H9 (cell line): ENCODE data around the gene CXCL13. TPM values are rescaled to one million over a fixed set of nuclear protein-coding genes. Genes with fewer than 3 reads are reported as not detected.

Experiments used
- DNase-seq: peaks from one replicate; pipeline ENCODE4 v3.0.0-alpha.2; 2017
- H2AFZ ChIP-seq: one replicate; pipeline ENCODE4 v1.6.1; 2013; ENCODE audit warnings: mild to moderate bottlenecking, low read length, control low read depth, moderate library complexity
- H2AK5ac ChIP-seq: 2 replicates; pipeline ENCODE4 v1.6.1; 2013; ENCODE audit warnings: low read length, control low read depth, mixed read lengths; ENCODE audit not compliant: insufficient read length
- H2BK120ac ChIP-seq: one replicate; pipeline ENCODE4 v1.6.1; 2013; ENCODE audit warnings: low read depth, mild to moderate bottlenecking, low read length, control low read depth, inconsistent platforms; ENCODE audit not compliant: poor library complexity, severe bottlenecking
- H2BK12ac ChIP-seq: 2 replicates; pipeline ENCODE4 v1.6.1; 2013; ENCODE audit warnings: low read length, control low read depth, mixed read lengths, low read depth; ENCODE audit not compliant: insufficient read length
- H2BK15ac ChIP-seq: 2 replicates; pipeline ENCODE4 v1.6.1; 2013; ENCODE audit warnings: low read depth, low read length, control low read depth
- H2BK20ac ChIP-seq: one replicate; pipeline ENCODE4 v1.6.1; 2013; ENCODE audit warnings: low read depth, mild to moderate bottlenecking, low read length, control low read depth, inconsistent platforms; ENCODE audit not compliant: poor library complexity, severe bottlenecking
- H2BK5ac ChIP-seq: 2 replicates; pipeline ENCODE4 v1.6.1; 2013; ENCODE audit warnings: low read length, control low read depth, mixed read lengths; ENCODE audit not compliant: insufficient read length
- H3K14ac ChIP-seq: 2 replicates; pipeline ENCODE4 v1.6.1; 2013; ENCODE audit warnings: low read length, control low read depth; ENCODE audit not compliant: insufficient read depth
- H3K18ac ChIP-seq: 2 replicates; pipeline ENCODE4 v1.6.1; 2013; ENCODE audit warnings: low read depth, mild to moderate bottlenecking, mixed read lengths, low read length, control low read depth; ENCODE audit not compliant: insufficient read length
- H3K23ac ChIP-seq: 2 replicates; pipeline ENCODE4 v1.6.1; 2013; ENCODE audit warnings: low read length, control low read depth, mixed read lengths, low read depth; ENCODE audit not compliant: insufficient read length
- H3K23me2 ChIP-seq: 2 replicates; pipeline ENCODE4 v1.6.1; 2013; ENCODE audit warnings: low read depth, mild to moderate bottlenecking, mixed read lengths, low read length, control low read depth; ENCODE audit not compliant: insufficient read length, poor library complexity, severe bottlenecking
- H3K27ac ChIP-seq: 2 replicates; pipeline ENCODE4 v1.5.1; 2013; ENCODE audit warnings: low read length, control low read depth, mixed read lengths, low read depth; ENCODE audit not compliant: insufficient read length
- H3K27me3 ChIP-seq: 2 replicates; pipeline ENCODE4 v1.6.1; 2013; ENCODE audit warnings: low read length, control low read depth, inconsistent platforms; ENCODE audit not compliant: insufficient read depth
- H3K4ac ChIP-seq: 2 replicates; pipeline ENCODE4 v1.6.1; 2013; ENCODE audit warnings: low read depth, mild to moderate bottlenecking, control low read depth, inconsistent platforms, low read length, moderate library complexity
- H3K4me1 ChIP-seq: 2 replicates; pipeline ENCODE4 v1.6.1; 2013; ENCODE audit warnings: low read length, control low read depth, inconsistent platforms; ENCODE audit not compliant: insufficient read depth
- H3K4me2 ChIP-seq: 2 replicates; pipeline ENCODE4 v1.6.1; 2013; ENCODE audit warnings: low read length, control low read depth, mixed read lengths; ENCODE audit not compliant: insufficient read length, insufficient read depth
- H3K56ac ChIP-seq: 2 replicates; pipeline ENCODE4 v1.6.1; 2013; ENCODE audit warnings: low read depth, mild to moderate bottlenecking, mixed read lengths, low read length, control low read depth; ENCODE audit not compliant: insufficient read length
- H3K79me1 ChIP-seq: 2 replicates; pipeline ENCODE4 v1.6.1; 2013; ENCODE audit warnings: low read depth, mild to moderate bottlenecking, moderate library complexity, low read length, control low read depth, inconsistent platforms; ENCODE audit not compliant: insufficient read depth, poor library complexity, severe bottlenecking
- H3K79me2 ChIP-seq: 2 replicates; pipeline ENCODE4 v1.6.1; 2013; ENCODE audit warnings: low read length, control low read depth, inconsistent platforms; ENCODE audit not compliant: insufficient read depth
- H3K9ac ChIP-seq: 2 replicates; pipeline ENCODE4 v1.6.1; 2013; ENCODE audit warnings: low read length, control low read depth, mixed read lengths; ENCODE audit not compliant: insufficient read length; ENCODE audit errors: extremely low read depth
- H3K9me3 ChIP-seq: one replicate; pipeline ENCODE4 v1.6.1; 2013; ENCODE audit warnings: low read depth, low read length, inconsistent platforms; ENCODE audit not compliant: control insufficient read depth
- H3T11ph ChIP-seq: one replicate; pipeline ENCODE4 v1.6.1; 2013; ENCODE audit warnings: mild to moderate bottlenecking, low read length, control low read depth, inconsistent platforms
- H4K20me1 ChIP-seq: one replicate; pipeline ENCODE4 v1.6.1; 2013; ENCODE audit not compliant: control insufficient read depth, insufficient read length, insufficient read depth
- H4K5ac ChIP-seq: 2 replicates; pipeline ENCODE4 v1.6.1; 2013; ENCODE audit warnings: low read depth, mild to moderate bottlenecking, mixed read lengths, low read length, control low read depth; ENCODE audit not compliant: insufficient read length
- H4K8ac ChIP-seq: replicated peaks from 2 replicates; pipeline ENCODE4 v1.6.1; 2013; ENCODE audit warnings: low read length, control low read depth, mixed read lengths, low read depth; ENCODE audit not compliant: insufficient read length
- H4K91ac ChIP-seq: 2 replicates; pipeline ENCODE4 v1.6.1; 2013; ENCODE audit warnings: low read depth, mild to moderate bottlenecking, moderate library complexity, mixed read lengths, low read length, control low read depth; ENCODE audit not compliant: insufficient read length
- H3K27ac Mint-ChIP-seq, 3 experiments: 2 replicates in 2 of 3; 3 replicates in 1 of 3; pipeline ENCODE4 v1.8.0; 2020 to 2021; ENCODE audit warnings: mixed read lengths in 3 of 3, mild to moderate bottlenecking in 1 of 3, moderate library complexity in 1 of 3
- H3K27me3 Mint-ChIP-seq: 2 replicates; pipeline ENCODE4 v1.8.0; 2021; ENCODE audit warnings: low read depth, mild to moderate bottlenecking, moderate library complexity, mixed read lengths
- H3K36me3 Mint-ChIP-seq, 3 experiments: 2 replicates in 2 of 3; 3 replicates in 1 of 3; pipeline ENCODE4 v1.8.0; 2020 to 2021; ENCODE audit warnings: low read depth in 3 of 3, mixed read lengths in 3 of 3; ENCODE audit not compliant: insufficient read depth in 1 of 3
- H3K4me1 Mint-ChIP-seq, 2 experiments: 2 replicates each; pipeline ENCODE4 v1.8.0; 2020; ENCODE audit warnings: mixed read lengths in 2 of 2
- H3K4me3 Mint-ChIP-seq, 2 experiments: 2 replicates in 1 of 2; 3 replicates in 1 of 2; pipeline ENCODE4 v1.8.0; 2020 to 2021; ENCODE audit warnings: mild to moderate bottlenecking in 2 of 2, mixed read lengths in 2 of 2, moderate library complexity in 1 of 2
- H3K9me3 Mint-ChIP-seq, 2 experiments: 2 replicates in 1 of 2; 3 replicates in 1 of 2; pipeline ENCODE4 v1.8.0; 2020; ENCODE audit warnings: mild to moderate bottlenecking in 2 of 2, mixed read lengths in 2 of 2, moderate library complexity in 1 of 2
- WGBS: extraction: QIAGEN DNeasy Blood & Tissue Kit; methylation state at CpG from one replicate; pipeline ENCODE4 v1.1.7; 2013; ENCODE audit warnings: missing lambda C conversion rate, low lambda C conversion rate, mixed read lengths; ENCODE audit not compliant: insufficient read length; ENCODE audit errors: extremely low coverage; 5-methylcytosine and 5-hydroxymethylcytosine counted together
- total RNA-seq: library from RNA; stranded (reverse); gene quantifications from 2 replicates; pipeline ENCODE4 v1.2.1, GENCODE V29; 2021
- TF ChIP-seq, protein P1 (sequence below): fragments of 200-600 bp; sonication (generic); conservative IDR thresholded peaks from 3 replicates; pipeline ENCODE4 v1.8.0; 2021; ENCODE audit warnings: antibody characterized with exemption, mild to moderate bottlenecking

CXCL13 gene
- total RNA-seq, 1 experiment from 2014 or later, result not detected

GRCh38 chr4:77650787-77651186 lies 45.2 kb downstream of the CXCL13 start:
- Histone ChIP-seq H3K27me3 (no peaks in the 10 kb centered on the region), H4K20me1 (no peaks in the 10 kb centered on the region), H3K4me2 (no peak overlapping the region), H3K9me3 (no peaks in the 10 kb centered on the region), H2BK120ac (no peak overlapping the region), H3K56ac (no peak overlapping the region), H4K5ac (no peak overlapping the region), H3K79me1 (no peaks in the 10 kb centered on the region), H2BK5ac (no peak overlapping the region), H2BK12ac (no peak overlapping the region), H3K79me2 (no peaks in the 10 kb centered on the region), H4K91ac (no peak overlapping the region), H3T11ph (no peak overlapping the region), H2AFZ (no peak overlapping the region), H3K23ac (no peak overlapping the region), H4K8ac (no peak overlapping the region), H3K23me2 (no peaks in the 10 kb centered on the region), H2AK5ac (no peak overlapping the region), H3K18ac (no peak overlapping the region), H3K4me1 (no peaks in the 10 kb centered on the region), H3K4ac (no peak overlapping the region), H2BK15ac (no peak overlapping the region), H3K9ac (no peak overlapping the region), H3K27ac (no peak overlapping the region), H2BK20ac (no peak overlapping the region), H3K14ac (no peak overlapping the region)
- Mint-ChIP-seq H3K4me1 (peaks cover 20 to 22% of the 10 kb centered on the region in 2 experiments), H3K27me3 (no peaks in the 10 kb centered on the region; the same call in 1 of the 2 replicates), H3K36me3 (peaks cover 6 to 27% (median 9%) of the 10 kb centered on the region in 3 experiments), H3K27ac (no peak overlapping the region), H3K4me3 (no peak overlapping the region), H3K9me3 (peaks cover 15 to 21% of the 10 kb centered on the region in 2 experiments)
- DNase-seq, result no peak
- TF ChIP-seq, protein P1, sequence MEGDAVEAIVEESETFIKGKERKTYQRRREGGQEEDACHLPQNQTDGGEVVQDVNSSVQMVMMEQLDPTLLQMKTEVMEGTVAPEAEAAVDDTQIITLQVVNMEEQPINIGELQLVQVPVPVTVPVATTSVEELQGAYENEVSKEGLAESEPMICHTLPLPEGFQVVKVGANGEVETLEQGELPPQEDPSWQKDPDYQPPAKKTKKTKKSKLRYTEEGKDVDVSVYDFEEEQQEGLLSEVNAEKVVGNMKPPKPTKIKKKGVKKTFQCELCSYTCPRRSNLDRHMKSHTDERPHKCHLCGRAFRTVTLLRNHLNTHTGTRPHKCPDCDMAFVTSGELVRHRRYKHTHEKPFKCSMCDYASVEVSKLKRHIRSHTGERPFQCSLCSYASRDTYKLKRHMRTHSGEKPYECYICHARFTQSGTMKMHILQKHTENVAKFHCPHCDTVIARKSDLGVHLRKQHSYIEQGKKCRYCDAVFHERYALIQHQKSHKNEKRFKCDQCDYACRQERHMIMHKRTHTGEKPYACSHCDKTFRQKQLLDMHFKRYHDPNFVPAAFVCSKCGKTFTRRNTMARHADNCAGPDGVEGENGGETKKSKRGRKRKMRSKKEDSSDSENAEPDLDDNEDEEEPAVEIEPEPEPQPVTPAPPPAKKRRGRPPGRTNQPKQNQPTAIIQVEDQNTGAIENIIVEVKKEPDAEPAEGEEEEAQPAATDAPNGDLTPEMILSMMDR, result no peak
- no CpG with 5 or more reads among the region's 1 CpG for WGBS
